Measurements from ENCODE around the gene C1QL4.

- TF ChIP-seq CTCF (IDR thresholded peaks at IDR 0.05; ENCODE audit: low read depth, low read length) (no peak), MAX (IDR thresholded peaks at IDR 0.05; ENCODE audit: low read depth, low read length) (no peak), POLR2A (IDR thresholded peaks at IDR 0.05; ENCODE audit: extremely low read depth, insufficient read length) (no peak), MYC (IDR thresholded peaks at IDR 0.05; ENCODE audit: low read depth, low read length) (no peak)
These were observed 7.6 kb upstream of the C1QL4 start for GRCh38 chr12:49344486-49345050.

Measured in NB4 (cell line).